Heart left ventricle (tissue), 13 donors: ENCODE measurements around the gene PTPMT1.
"Not testable (repeated sequence)": the region's sequence is repeated elsewhere in the genome, so short reads cannot be mapped to it uniquely, and the experiment has no call there.

Experiments
- POLR2A ChIP-seq, 2 donors: fragments of 450-650 bp; IDR thresholded peaks; one replicate each; pipeline ENCODE4 v1.6.1; 2017; ENCODE audit warnings: antibody characterized with exemption in 2 of 2, mild to moderate bottlenecking in 2 of 2, moderate library complexity in 2 of 2
- TF ChIP-seq, protein P1 (sequence below), 12 donors: fragments of 200-600 bp; sonication (generic) in 4 of 12; IDR thresholded peaks; one replicate each; pipeline versions ENCODE4 v1.5.0 to v1.8.0; 2018 to 2022; ENCODE audit warnings: antibody characterized with exemption in 12 of 12, mild to moderate bottlenecking in 5 of 12
- donor health status: ischemic (EF 13 %, LVEDD 7.1; RV severe dilation, severe dysfunction).
- donor health status: DM: no; HTN: yes; CAD: no.
- donor health status: DM: no; HTN: no; CAD: no.
- donor health status: ischemic (EF 25% LVEDD 6.9; RV normal size, moderate dysfunction).
- donor health status: ischemic (EF 25% LVEDD 5.7; RV mildly dilated, moderate dysfunction).
- donor health status: ischemic (EF 35%, LVEDD 5.7; RV mildly dilated, moderate dysfunction).
- donor health status: nonischemic (EF 11% LVEDD 7.7; RV severe dilation, severe dysfunction).
- donor health status: DM: yes; HTN: yes; CAD: no.
- donor health status: PGD.
- donor health status: ischemic (EF 29% LVEDD 5.4; RV normal size, mild dysfunction).
- donor health status: nonischemic (EF 23%, LVEDD 6.1; RV moderate dilation, normal function).

DNA sequence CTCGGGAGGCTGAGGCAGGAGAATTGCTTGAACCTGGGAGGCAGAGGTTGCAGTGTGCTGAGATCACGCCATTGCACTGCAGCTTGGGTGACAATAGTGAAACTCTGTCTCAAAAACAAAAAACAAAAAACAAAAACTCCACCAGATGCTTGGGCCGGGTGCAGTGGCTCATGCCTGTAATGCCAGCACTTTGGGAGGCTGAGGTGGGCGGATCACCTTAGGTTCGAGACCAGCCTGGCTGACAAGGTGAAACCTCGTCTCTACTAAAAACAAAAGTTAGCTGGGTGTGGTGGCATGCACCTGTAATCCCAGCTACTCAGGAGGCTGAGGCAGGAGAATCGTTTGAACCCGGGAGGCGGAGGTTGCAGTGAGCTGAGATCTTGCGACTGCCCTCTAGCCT, 1.0 kb upstream of the PTPMT1 start:
- TF ChIP-seq POLR2A (IDR thresholded peaks at IDR 0.05): not testable (repeated sequence)
- TF ChIP-seq, protein P1, sequence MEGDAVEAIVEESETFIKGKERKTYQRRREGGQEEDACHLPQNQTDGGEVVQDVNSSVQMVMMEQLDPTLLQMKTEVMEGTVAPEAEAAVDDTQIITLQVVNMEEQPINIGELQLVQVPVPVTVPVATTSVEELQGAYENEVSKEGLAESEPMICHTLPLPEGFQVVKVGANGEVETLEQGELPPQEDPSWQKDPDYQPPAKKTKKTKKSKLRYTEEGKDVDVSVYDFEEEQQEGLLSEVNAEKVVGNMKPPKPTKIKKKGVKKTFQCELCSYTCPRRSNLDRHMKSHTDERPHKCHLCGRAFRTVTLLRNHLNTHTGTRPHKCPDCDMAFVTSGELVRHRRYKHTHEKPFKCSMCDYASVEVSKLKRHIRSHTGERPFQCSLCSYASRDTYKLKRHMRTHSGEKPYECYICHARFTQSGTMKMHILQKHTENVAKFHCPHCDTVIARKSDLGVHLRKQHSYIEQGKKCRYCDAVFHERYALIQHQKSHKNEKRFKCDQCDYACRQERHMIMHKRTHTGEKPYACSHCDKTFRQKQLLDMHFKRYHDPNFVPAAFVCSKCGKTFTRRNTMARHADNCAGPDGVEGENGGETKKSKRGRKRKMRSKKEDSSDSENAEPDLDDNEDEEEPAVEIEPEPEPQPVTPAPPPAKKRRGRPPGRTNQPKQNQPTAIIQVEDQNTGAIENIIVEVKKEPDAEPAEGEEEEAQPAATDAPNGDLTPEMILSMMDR (IDR thresholded peaks at IDR 0.05): not testable (repeated sequence)
